Activated naive CD4-positive, alpha-beta T cell treated with anti-CD3 and anti-CD28 coated beads for 36 hours (primary cell): Measurements from ENCODE around the gene CSN1S1. TPM values are rescaled to one million over a fixed set of nuclear protein-coding genes. Genes with fewer than 3 reads are reported as not detected.
"Not testable (repeated sequence)": the region's sequence is repeated elsewhere in the genome, so short reads cannot be mapped to it uniquely, and the experiment has no call there.

Experiments used
- CTCF ChIA-PET: fragments of 350-600 bp; sonication (Branson Sonifier 250); formaldehyde crosslinking; loops from one replicate; lab custom pipeline; 2021; ENCODE audit warnings: antibody characterized with exemption; lab: Charles Lee
- DNase-seq: peaks from one replicate; pipeline ENCODE4 v3.0.0-alpha.2; 2020
- H3K27ac Mint-ChIP-seq: one replicate; pipeline ENCODE4 v1.8.0; 2021; ENCODE audit warnings: mild to moderate bottlenecking, mixed read lengths
- H3K27me3 Mint-ChIP-seq: one replicate; pipeline ENCODE4 v1.8.0; 2021; ENCODE audit warnings: low read depth, mixed read lengths
- H3K36me3 Mint-ChIP-seq: one replicate; pipeline ENCODE4 v1.8.0; 2021; ENCODE audit warnings: low read depth, mixed read lengths
- H3K4me1 Mint-ChIP-seq: one replicate; pipeline ENCODE4 v1.8.0; 2021; ENCODE audit warnings: low read depth, mixed read lengths
- H3K4me3 Mint-ChIP-seq: one replicate; pipeline ENCODE4 v1.8.0; 2021; ENCODE audit warnings: mild to moderate bottlenecking, moderate library complexity, mixed read lengths
- H3K9me3 Mint-ChIP-seq: one replicate; pipeline ENCODE4 v1.8.0; 2021; ENCODE audit warnings: mixed read lengths
- intact Hi-C: fragments of 100-400 bp; cut with micrococcal nuclease; formaldehyde crosslinking; loops from one replicate; pipeline ENCODE4 v1.15.1; 2023
- total RNA-seq, 2 experiments: library from RNA; stranded (reverse); gene quantifications; one replicate each; pipeline ENCODE4 v1.2.3, GENCODE V29; 2021

CSN1S1 gene, protein sequence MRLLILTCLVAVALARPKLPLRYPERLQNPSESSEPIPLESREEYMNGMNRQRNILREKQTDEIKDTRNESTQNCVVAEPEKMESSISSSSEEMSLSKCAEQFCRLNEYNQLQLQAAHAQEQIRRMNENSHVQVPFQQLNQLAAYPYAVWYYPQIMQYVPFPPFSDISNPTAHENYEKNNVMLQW
- not detected for total RNA-seq

DNA sequence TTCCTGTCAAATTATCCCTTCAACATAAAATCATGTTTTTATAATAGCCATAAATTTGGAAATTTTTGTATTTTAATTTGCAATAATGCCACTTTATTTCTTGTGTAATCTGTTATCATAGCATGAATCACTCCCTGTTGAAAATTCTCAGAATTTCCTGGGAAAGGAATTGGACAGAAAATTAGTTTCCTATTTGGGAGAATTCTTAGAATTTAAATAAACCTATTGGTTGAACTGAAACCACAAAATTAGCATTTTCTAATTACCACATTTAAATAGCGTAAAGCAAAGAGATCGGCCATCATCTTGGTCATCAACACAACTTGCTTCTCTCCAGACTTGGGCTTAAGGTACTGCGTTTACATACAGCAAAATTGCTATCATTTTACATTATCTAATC lies at the start of gene CSN1S1:
Gene CSN1S1, plus strand, starts transcription at position 301 of the 400 bp plus-strand sequence. CDS start 1,488 bp downstream, outside the sequence.
- H3K27ac Mint-ChIP-seq, result no peak within 1 kb of the TSS
- no peaks in the 10 kb centered on the region for H3K36me3 Mint-ChIP-seq
- intact Hi-C loops, result no loop called here
- no peaks in the 10 kb centered on the region for H3K9me3 Mint-ChIP-seq
- no peak for DNase-seq
- no peak within 1 kb of the TSS for H3K4me3 Mint-ChIP-seq
- no peaks in the 10 kb centered on the region for H3K27me3 Mint-ChIP-seq
- CTCF ChIA-PET, result no interaction called here
- no peaks in the 10 kb centered on the region for H3K4me1 Mint-ChIP-seq

DNA sequence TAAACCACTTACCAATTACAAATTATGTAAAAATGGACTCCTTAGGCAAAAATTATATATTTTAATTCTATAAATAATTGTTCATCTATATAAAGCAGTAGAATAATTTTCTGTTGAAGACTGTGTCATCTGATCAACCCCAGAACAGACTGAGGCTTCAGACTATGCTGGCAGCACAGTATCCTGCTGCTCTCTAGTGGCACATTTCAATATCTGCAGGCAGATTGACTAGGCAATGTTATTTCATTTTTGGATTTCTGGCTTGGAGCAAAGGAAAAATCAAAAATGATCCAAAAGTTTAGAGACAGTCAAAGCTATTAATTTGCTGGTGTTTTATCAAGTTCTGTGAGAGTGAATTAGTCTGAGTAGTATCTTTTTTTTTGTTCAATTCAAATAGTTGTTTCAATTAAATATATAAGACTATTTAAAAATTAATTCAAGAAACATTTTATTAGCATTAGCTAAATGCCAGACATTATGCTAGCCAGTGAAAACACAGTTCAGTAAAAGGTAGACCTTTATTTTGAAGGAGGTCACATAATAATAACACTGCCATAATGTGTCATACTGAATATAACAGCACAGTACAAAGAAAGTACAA lies 49.6 kb upstream of the CSN1S1 start:
- CTCF ChIA-PET, result interaction anchor here (0.6 to 3.3 kb wide), 18 partner anchors 14 to 702 kb away, joined by 3 to 24 read pairs (median 4); no protein-coding TSS in a partner anchor
- DNase-seq, result peak; percentile 39
- Mint-ChIP-seq H3K9me3 (peaks cover 5% of the 10 kb centered on the region), H3K27me3 (peaks cover 1% of the 10 kb centered on the region), H3K27ac (no peak overlapping the region), H3K4me1 (peaks cover 3% of the 10 kb centered on the region), H3K4me3 (no peak overlapping the region), H3K36me3 (no peaks in the 10 kb centered on the region)
- intact Hi-C loops, result loop anchor here (1.0 to 10.0 kb wide), 7 partner anchors 50 to 1606 kb away; no protein-coding TSS in a partner anchor

DNA sequence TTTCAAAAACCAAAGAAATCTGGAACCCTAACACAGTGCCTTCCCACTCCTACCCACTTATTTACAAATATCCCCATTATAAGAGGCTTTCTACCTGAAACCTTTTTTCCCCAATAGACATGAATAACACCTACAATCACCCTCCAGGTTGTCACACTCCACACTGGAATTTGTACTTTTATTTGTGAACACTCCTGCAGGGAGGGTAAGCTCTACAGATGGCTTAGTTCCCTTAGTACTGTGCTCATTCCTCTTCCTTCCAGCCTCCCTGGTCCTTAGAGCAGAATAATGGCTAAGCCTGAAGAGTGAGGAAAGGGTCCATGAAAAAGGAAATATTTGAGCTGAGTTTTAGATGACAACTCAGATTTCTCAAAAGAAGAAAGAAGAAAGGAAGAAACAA lies 48.7 kb upstream of the CSN1S1 start:
- CTCF ChIA-PET, result interaction anchor here (1.1 to 3.3 kb wide), 5 partner anchors 58 to 200 kb away, joined by 3 to 24 read pairs (median 6); no protein-coding TSS in a partner anchor
- Mint-ChIP-seq H3K27ac (no peak overlapping the region), H3K27me3 (peaks cover 1% of the 10 kb centered on the region), H3K9me3 (peaks cover 5% of the 10 kb centered on the region), H3K4me1 (peaks cover 3% of the 10 kb centered on the region), H3K4me3 (no peak overlapping the region), H3K36me3 (no peaks in the 10 kb centered on the region)
- intact Hi-C loops, result loop anchor here (5.0 to 10.0 kb wide), 2 partner anchors 675 to 1607 kb away; no protein-coding TSS in a partner anchor
- DNase-seq, result no peak

DNA sequence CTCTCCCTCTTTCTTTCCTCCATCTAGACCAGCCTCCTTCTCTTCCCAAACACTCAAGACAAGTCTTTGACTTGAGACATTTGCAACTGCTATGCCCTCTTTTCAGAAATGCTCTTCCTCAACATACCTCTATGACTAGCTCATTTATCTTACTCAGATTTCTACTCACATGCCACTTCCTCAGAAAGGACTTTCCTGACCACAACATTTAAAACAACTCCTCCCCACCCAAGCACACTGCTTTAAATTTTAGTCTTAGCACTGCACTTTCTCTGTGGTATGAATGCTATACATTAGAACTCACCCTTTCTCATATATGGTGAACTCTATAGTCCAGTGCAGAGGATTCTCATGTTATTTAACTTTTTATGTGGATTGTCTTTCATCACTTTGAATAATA lies 42.5 kb upstream of the CSN1S1 start:
- peaks cover 5% of the 10 kb centered on the region for H3K27me3 Mint-ChIP-seq
- H3K36me3 Mint-ChIP-seq, result no peaks in the 10 kb centered on the region
- peaks cover 3% of the 10 kb centered on the region for H3K4me1 Mint-ChIP-seq
- no peak for DNase-seq
- intact Hi-C loops, result loop anchor here (10.0 kb wide), 1 partner anchor 1614 kb away; no protein-coding TSS in a partner anchor
- no peak overlapping the region for H3K27ac Mint-ChIP-seq
- no peak overlapping the region for H3K4me3 Mint-ChIP-seq
- CTCF ChIA-PET, result no interaction called here
- H3K9me3 Mint-ChIP-seq, result peaks cover 3% of the 10 kb centered on the region

DNA sequence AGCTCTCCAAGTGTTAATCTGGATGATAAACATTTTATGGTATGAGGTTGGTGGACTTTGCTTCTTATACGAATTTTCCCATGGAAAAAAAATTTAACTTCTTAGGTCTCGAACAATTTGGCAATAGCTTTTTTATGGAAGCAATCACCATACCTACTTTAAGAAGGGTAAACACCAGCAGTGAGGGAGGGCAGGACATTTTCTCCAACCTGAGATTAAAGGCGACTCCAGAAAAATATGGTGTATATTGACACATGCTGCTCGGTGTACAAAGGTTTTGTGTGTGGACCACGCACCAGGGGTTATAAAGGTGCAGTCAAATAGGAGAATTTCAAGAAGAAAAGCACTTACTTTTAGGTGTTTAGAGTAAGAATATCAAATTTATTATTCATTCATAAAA lies 36.7 kb upstream of the CSN1S1 start:
- H3K4me3 Mint-ChIP-seq, result no peak overlapping the region
- CTCF ChIA-PET, result interaction anchor here (0.7 to 0.9 kb wide), 2 partner anchors 63 to 71 kb away, joined by 3 read pairs; no protein-coding TSS in a partner anchor
- no peak for DNase-seq
- intact Hi-C loops, result no loop called here
- no peaks in the 10 kb centered on the region for H3K4me1 Mint-ChIP-seq
- no peaks in the 10 kb centered on the region for H3K9me3 Mint-ChIP-seq
- no peak overlapping the region for H3K27ac Mint-ChIP-seq
- H3K27me3 Mint-ChIP-seq, result peaks cover 22% of the 10 kb centered on the region
- no peaks in the 10 kb centered on the region for H3K36me3 Mint-ChIP-seq

DNA sequence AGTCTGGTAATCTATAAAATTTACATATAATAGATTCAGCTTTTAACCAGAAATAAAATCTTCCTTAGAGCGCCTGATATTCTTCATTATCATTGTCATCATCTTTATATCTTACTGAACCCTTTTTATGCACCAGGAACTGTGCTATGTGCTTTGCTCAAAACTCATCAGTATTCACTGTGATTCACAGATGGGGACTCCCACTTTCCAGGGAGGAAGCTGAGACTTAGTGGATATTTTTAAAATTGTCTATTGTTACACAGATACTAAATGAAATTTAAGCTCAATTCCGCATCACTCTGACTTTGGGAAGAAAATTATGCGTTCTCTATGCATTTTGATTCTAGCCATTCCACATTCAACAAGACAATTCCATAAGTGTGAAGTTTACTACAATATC lies 36.1 kb upstream of the CSN1S1 start:
- Mint-ChIP-seq H3K27me3 (peaks cover 22% of the 10 kb centered on the region), H3K27ac (no peak overlapping the region), H3K36me3 (no peaks in the 10 kb centered on the region), H3K4me1 (no peaks in the 10 kb centered on the region), H3K9me3 (no peaks in the 10 kb centered on the region), H3K4me3 (no peak overlapping the region)
- CTCF ChIA-PET, result interaction anchor here (0.6 to 0.9 kb wide), 2 partner anchors 63 to 278 kb away, joined by 3 to 4 read pairs; no protein-coding TSS in a partner anchor
- no peak for DNase-seq
- intact Hi-C loops, result no loop called here

DNA sequence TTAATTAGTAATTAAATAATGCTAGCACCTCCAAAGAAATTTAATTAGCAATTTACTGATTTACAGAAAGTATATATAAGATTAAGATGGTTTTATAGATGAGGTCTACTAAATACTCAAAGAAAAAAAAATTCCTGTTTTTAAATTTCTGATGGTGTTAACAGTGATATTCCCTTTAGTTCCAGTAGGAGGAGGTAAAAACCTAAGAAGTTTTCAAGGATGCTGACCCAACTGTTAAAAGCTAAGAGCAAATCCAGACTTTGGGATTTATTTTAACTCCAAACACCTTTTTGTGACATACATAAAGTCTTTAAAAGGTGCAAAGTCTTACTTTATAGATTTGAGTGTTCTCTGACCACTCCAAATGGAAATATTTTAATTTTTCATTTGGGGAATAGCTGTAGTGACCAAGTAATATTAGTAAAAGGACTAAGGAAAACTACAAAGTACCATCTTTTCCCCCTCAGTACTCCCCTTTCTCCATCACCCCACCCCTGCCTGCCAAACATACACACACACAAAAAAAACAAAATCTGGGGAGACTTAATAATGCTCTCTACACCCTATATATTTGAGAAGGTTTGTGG lies 34.2 kb upstream of the CSN1S1 start:
- Mint-ChIP-seq H3K36me3 (no peaks in the 10 kb centered on the region), H3K4me3 (no peak overlapping the region), H3K27me3 (peaks cover 22% of the 10 kb centered on the region), H3K4me1 (no peaks in the 10 kb centered on the region), H3K27ac (no peak overlapping the region), H3K9me3 (no peaks in the 10 kb centered on the region)
- DNase-seq, result no peak
- CTCF ChIA-PET, result no interaction called here
- intact Hi-C loops, result loop anchor here (1.0 to 2.0 kb wide), 2 partner anchors 287 to 608 kb away; no protein-coding TSS in a partner anchor

DNA sequence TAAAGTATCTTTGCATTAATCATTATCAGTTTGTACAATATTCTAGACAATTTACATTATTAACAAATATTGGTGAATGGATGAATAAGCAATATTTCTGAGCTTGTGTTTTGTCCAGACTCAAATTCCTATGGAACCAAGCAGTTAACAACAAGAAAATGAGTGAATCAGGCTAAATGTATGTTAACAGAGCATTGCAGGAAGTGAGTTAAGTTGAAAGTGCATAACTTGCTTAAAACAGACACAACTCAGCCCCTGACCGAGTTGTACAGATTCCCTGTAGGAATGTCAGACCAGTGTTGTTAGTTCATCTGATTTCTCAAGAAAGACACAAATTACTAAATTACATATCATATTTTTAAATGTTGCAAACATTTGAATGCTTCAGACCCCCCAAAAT lies 23.7 kb upstream of the CSN1S1 start:
- intact Hi-C loops, result no loop called here
- Mint-ChIP-seq H3K4me3 (no peak overlapping the region), H3K4me1 (no peaks in the 10 kb centered on the region), H3K27ac (no peak overlapping the region), H3K9me3 (no peaks in the 10 kb centered on the region), H3K36me3 (no peaks in the 10 kb centered on the region), H3K27me3 (peaks cover 9% of the 10 kb centered on the region)
- CTCF ChIA-PET, result no interaction called here
- DNase-seq, result no peak

DNA sequence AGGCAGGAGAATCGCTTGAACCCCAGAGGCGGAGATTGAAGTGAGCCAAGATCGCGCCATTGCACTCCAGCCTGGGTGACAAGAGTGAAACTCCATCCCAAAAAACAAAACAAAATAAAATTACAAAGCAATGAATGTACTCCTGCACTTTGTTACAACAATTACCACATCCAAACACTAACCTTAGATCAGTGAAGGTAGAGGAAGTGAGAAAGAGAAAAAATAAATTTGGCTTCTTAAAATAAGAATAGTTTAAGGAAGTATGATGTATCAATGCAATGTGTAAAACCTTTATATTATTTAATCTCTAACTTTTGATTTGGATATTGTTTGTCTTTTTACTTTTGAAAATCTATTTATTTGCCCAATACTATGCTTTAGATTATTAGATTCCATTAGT lies 21.7 kb upstream of the CSN1S1 start:
- no peaks in the 10 kb centered on the region for H3K4me1 Mint-ChIP-seq
- DNase-seq, result no peak
- no peak overlapping the region for H3K4me3 Mint-ChIP-seq
- intact Hi-C loops, result no loop called here
- CTCF ChIA-PET, result no interaction called here
- peaks cover 6% of the 10 kb centered on the region for H3K27me3 Mint-ChIP-seq
- no peak overlapping the region for H3K27ac Mint-ChIP-seq
- H3K36me3 Mint-ChIP-seq, result no peaks in the 10 kb centered on the region
- no peaks in the 10 kb centered on the region for H3K9me3 Mint-ChIP-seq

DNA sequence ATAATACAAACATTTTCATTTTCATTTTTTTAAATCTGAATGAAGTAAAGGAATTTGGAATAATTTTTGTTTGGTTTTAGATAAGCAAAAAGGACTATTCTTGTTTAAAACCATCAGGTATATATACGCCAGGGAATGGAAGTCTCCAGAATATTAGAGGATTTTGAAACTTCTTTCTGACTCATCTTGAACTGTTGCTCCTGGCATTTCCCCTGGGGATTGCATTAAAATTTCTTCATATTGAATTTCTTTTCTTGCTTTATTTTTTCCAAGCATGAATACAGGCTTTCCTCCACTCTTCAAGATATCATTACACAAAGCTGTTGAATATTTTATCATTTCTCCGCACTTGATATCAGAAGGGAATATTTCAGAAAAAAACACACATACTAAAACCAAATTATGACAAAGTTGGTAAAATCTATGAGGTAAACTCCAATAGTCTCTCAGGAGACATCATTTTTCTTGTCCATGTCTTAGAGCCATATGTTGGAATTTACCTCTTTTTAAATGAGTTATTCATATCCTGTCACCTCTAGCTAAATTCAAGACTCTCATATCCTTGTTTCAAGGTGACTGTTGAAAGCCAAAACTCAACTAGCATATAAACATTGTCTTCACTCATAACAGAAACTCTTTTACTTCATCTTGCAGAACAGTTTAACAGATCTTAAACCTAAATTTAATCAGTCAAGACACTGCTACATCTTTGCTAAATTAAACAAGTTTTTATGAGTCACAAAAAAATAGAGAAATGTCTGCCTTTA lies 20.7 kb upstream of the CSN1S1 start:
- intact Hi-C loops, result no loop called here
- H3K27me3 Mint-ChIP-seq, result peaks cover 6% of the 10 kb centered on the region
- CTCF ChIA-PET, result no interaction called here
- H3K27ac Mint-ChIP-seq, result no peak overlapping the region
- H3K4me1 Mint-ChIP-seq, result no peaks in the 10 kb centered on the region
- H3K36me3 Mint-ChIP-seq, result no peaks in the 10 kb centered on the region
- no peaks in the 10 kb centered on the region for H3K9me3 Mint-ChIP-seq
- H3K4me3 Mint-ChIP-seq, result no peak overlapping the region
- DNase-seq, result no peak

DNA sequence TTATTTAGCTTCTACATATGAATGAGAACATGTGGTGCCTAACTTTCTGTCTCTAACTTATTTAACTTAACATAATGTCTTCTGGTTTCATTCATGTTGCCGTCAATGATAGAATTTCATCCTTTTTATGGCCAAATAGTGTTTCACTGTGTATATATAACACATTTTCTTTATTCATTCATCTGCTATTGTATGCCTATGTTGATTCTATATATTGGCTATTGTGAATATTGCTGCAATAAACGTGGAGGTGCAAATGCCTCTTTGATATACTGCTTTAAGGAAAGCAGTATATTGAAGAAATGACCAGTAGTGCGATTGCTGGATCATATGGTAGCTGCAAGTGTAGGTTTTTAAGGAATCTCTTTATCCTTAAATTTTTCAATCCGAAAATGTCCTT lies 10.0 kb upstream of the CSN1S1 start:
- no peaks in the 10 kb centered on the region for H3K9me3 Mint-ChIP-seq
- DNase-seq, result no peak
- H3K27me3 Mint-ChIP-seq, result peaks cover 4% of the 10 kb centered on the region
- H3K4me1 Mint-ChIP-seq, result no peaks in the 10 kb centered on the region
- no peak overlapping the region for H3K27ac Mint-ChIP-seq
- H3K4me3 Mint-ChIP-seq, result no peak overlapping the region
- no peaks in the 10 kb centered on the region for H3K36me3 Mint-ChIP-seq
- CTCF ChIA-PET, result no interaction called here
- intact Hi-C loops, result no loop called here

DNA sequence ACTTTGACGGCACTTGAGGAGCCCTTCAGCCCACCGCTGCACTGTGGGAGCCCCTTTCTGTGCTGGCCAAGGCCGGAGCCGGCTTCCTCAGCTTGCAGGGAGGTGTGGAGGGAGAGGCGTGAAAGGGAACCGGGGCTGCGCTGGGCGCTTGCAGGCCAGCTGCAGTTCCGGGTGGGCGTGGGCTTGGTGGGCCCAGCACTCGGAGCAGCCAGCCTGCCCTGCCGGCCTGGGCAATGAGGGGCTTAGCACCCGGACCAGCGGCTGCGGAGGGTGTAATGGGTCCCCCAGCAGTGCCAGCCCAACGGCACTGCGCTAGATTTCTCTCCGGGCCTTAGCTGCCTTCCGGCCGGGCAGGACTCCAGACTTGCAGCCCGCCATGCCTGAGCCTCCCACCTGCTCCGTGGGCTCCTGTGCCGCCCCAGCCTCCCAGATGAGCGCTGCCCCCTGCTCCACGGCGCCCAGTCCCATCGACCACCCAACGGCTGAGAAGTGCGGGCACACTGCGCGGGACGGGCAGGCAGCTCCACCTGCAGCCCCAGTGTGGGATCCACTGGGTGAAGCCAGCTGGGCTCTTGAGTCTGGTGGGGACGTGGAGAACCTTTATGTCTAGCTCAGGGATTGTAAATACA lies 7.0 kb upstream of the CSN1S1 start:
- CTCF ChIA-PET, H3K27me3 Mint-ChIP-seq, H3K27ac Mint-ChIP-seq, H3K9me3 Mint-ChIP-seq, H3K4me1 Mint-ChIP-seq, H3K4me3 Mint-ChIP-seq, DNase-seq, intact Hi-C loops, H3K36me3 Mint-ChIP-seq: not testable (repeated sequence)
